K562 (cell line): Measurements from ENCODE around the gene BRMS1. TPM values are rescaled to one million over a fixed set of nuclear protein-coding genes. Genes with fewer than 3 reads are reported as not detected.

ENCODE experiments used
- CBX5 ChIP-seq: IDR thresholded peaks from 2 replicates; pipeline ENCODE4 v1.6.1; 2014; ENCODE audit warnings: low read depth, borderline replicate concordance
- CHD4 ChIP-seq: fragments of 200-600 bp; sonication (generic); IDR thresholded peaks from 3 replicates; pipeline ENCODE4 v1.6.1; 2012; ENCODE audit warnings: low read depth, mild to moderate bottlenecking, mixed read lengths, low read length, inconsistent platforms; ENCODE audit not compliant: insufficient read depth, insufficient replicate concordance, poor library complexity, severe bottlenecking
- ELF4 ChIP-seq: fragments of 450-650 bp; formaldehyde crosslinking; IDR thresholded peaks from 2 replicates; pipeline ENCODE4 v1.4.0; 2022; ENCODE audit warnings: missing genetic modification characterization
- HNRNPUL1 ChIP-seq: fragments of 200-400 bp; formaldehyde crosslinking; IDR thresholded peaks from 2 replicates; pipeline ENCODE4 v1.6.1; 2017; ENCODE audit warnings: low read length
- MBD2 ChIP-seq: sonication (generic); IDR thresholded peaks from 2 replicates; pipeline ENCODE4 v1.6.1; 2016; ENCODE audit warnings: low read depth, borderline replicate concordance
- MTA1 ChIP-seq: fragments of 450-650 bp; IDR thresholded peaks from 2 replicates; pipeline ENCODE4 v1.6.1; 2017; ENCODE audit warnings: borderline replicate concordance
- PHF20 ChIP-seq: fragments of 450-650 bp; IDR thresholded peaks from 2 replicates; pipeline ENCODE4 v1.6.1; 2018; ENCODE audit not compliant: partially characterized antibody
- RAD21 ChIP-seq, 2 experiments: fragments of 250-450 bp in 1 of 2; fragments of 450-650 bp in 1 of 2; sonication (Bioruptor Pico) in 1 of 2; formaldehyde crosslinking in 1 of 2; IDR thresholded peaks in 1 of 2; conservative IDR thresholded peaks in 1 of 2; 2 replicates each; pipeline versions ENCODE4 v1.4.0 to v1.8.0; 2020 to 2022; ENCODE audit warnings: mild to moderate bottlenecking in 2 of 2, moderate library complexity in 1 of 2
- RNF2 ChIP-seq: sonication (generic); IDR thresholded peaks from 2 replicates; pipeline ENCODE4 v1.6.1; 2016
- RUNX1 ChIP-seq: sonication (generic); IDR thresholded peaks from 2 replicates; pipeline ENCODE4 v1.6.1; 2016; ENCODE audit warnings: antibody characterized with exemption, low read depth
- SRF ChIP-seq, 2 experiments: fragments of 250-450, 450-650 bp in 1 of 2; sonication (Bioruptor Pico) in 1 of 2; sonication (generic) in 1 of 2; formaldehyde crosslinking; IDR thresholded peaks; 2 replicates each; pipeline versions ENCODE4 v1.5.0 to v1.5.1; 2020 to 2022; ENCODE audit warnings: mild to moderate bottlenecking in 1 of 2, missing genetic modification reagents in 1 of 2
- STAT5B ChIP-seq: fragments of 250-450 bp; sonication (Bioruptor Pico); IDR thresholded peaks from 2 replicates; pipeline ENCODE4 v1.8.0; 2021; ENCODE audit warnings: mild to moderate bottlenecking, inconsistent platforms
- ZC3H4 ChIP-seq: sonication (generic); formaldehyde crosslinking; IDR thresholded peaks from 2 replicates; pipeline ENCODE4 v1.9.0; 2021; ENCODE audit warnings: missing genetic modification reagents, borderline replicate concordance
- ZC3H8 ChIP-seq: fragments of 450-650 bp; IDR thresholded peaks from 2 replicates; pipeline ENCODE4 v1.6.1; 2017
- ZNF124 ChIP-seq: sonication (generic); formaldehyde crosslinking; IDR thresholded peaks from 2 replicates; pipeline ENCODE4 v1.8.1; 2022; ENCODE audit warnings: missing genetic modification reagents
- ZNF436 ChIP-seq: fragments of 250-450, 450-650 bp; sonication (Bioruptor Pico); formaldehyde crosslinking; IDR thresholded peaks from 2 replicates; pipeline ENCODE4 v1.7.0; 2020; ENCODE audit warnings: mild to moderate bottlenecking
- polyA plus RNA-seq, 8 experiments: library from polyadenylated mRNA; depleted of rRNA in 4 of 8; stranded (reverse) in 5 of 8; unstranded in 3 of 8; fragments of >200 nt; fragmentation: Nextera tagmentation in 2 of 8; fragmentation: Illumina TruSeq in 1 of 8; extraction: Ambion mirVana in 2 of 8; extraction: Trizol in 1 of 8; gene quantifications; 2 replicates each; pipeline versions ENCODE4 v1.2.1 to v1.2.3, GENCODE V29; 2011 to 2014; ENCODE audit warnings: inconsistent platforms in 1 of 8, missing spikeins in 1 of 8
- total RNA-seq, 7 experiments: library from RNA; depleted of rRNA in 6 of 7; stranded (reverse); fragments of >200 nt in 6 of 7; fragmentation: Illumina TruSeq in 2 of 7; extraction: Trizol in 2 of 7; gene quantifications; 2 replicates each; pipeline versions ENCODE4 v1.2.1 to v1.2.3, GENCODE V29; 2011 to 2021; ENCODE audit warnings: low replicate concordance in 1 of 7
- TF ChIP-seq, protein P1 (sequence below), 2 experiments: fragments of 200-800 bp in 1 of 2; sonication (Bioruptor generic) in 1 of 2; sonication (generic) in 1 of 2; formaldehyde crosslinking in 1 of 2; IDR thresholded peaks in 1 of 2; conservative IDR thresholded peaks in 1 of 2; 2 replicates each; pipeline versions ENCODE4 v1.5.0 to v1.6.1; 2016 to 2020; ENCODE audit warnings: missing compliant biosample characterization in 1 of 2, missing genetic modification characterization in 1 of 2, missing genetic modification reagents in 1 of 2
- TF ChIP-seq, protein P2 (sequence below): sonication (generic); formaldehyde crosslinking; IDR thresholded peaks from 2 replicates; pipeline ENCODE4 v1.4.0; 2020; ENCODE audit warnings: mild to moderate bottlenecking, missing genetic modification reagents
- TF ChIP-seq, protein P3 (sequence below): fragments of 450-650 bp; formaldehyde crosslinking; IDR thresholded peaks from 2 replicates; pipeline ENCODE4 v1.4.0; 2020; ENCODE audit warnings: mild to moderate bottlenecking, mixed read lengths
- TF ChIP-seq, protein P4 (sequence below): sonication (generic); formaldehyde crosslinking; IDR thresholded peaks from 2 replicates; pipeline ENCODE4 v1.8.0; 2022; ENCODE audit warnings: missing genetic modification reagents, mild to moderate bottlenecking, moderate library complexity, borderline replicate concordance
- TF ChIP-seq, protein P5 (sequence below): sonication (generic); formaldehyde crosslinking; IDR thresholded peaks from 2 replicates; pipeline ENCODE4 v1.9.0; 2022; ENCODE audit warnings: mild to moderate bottlenecking, missing genetic modification reagents

The BRMS1 gene
- total and polyA plus RNA-seq, 9 of the 15 experiments (the other 6 are each of a cell fraction or from before 2014, with no cell fraction given): 2.2 to 78.8 (median 33.4) TPM

DNA sequence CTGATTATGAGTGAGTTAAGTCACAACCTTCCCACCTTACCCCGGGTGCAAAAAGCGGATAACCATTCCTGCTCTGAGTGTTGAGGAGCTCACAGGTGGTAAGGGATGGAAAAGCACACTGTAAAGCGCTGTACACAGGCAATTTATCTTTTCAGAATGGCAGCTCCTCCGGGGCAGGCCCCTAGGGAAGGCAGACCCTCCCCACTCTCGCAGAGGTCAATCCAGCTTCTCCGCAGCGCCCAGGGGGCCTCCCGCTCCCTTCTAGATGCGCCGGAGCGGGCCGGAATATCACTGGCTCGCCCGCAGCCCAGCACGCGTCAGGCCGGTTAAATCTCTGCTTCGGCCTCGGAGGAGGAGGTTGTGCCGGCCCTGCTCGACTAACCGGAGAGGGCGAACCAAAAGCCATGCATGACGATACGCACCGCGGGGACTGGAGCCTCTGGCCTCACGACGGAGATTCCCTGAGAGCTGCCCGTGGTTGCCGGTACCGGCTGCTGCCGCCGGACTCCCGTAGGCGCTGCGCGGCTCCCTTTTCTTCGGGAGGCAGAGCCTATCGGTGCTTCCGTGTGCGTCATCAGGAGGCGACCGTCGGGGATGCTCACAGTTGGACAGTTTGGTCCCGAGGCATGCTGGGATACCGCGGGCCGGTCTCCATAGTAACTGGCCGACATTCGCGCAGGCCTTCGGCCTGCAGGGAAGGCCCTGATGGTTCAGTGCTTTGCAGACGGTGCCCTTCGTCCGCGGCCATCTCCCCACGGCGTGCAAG is at the start of gene BRMS1 (continued):
- TF ChIP-seq, protein P1, sequence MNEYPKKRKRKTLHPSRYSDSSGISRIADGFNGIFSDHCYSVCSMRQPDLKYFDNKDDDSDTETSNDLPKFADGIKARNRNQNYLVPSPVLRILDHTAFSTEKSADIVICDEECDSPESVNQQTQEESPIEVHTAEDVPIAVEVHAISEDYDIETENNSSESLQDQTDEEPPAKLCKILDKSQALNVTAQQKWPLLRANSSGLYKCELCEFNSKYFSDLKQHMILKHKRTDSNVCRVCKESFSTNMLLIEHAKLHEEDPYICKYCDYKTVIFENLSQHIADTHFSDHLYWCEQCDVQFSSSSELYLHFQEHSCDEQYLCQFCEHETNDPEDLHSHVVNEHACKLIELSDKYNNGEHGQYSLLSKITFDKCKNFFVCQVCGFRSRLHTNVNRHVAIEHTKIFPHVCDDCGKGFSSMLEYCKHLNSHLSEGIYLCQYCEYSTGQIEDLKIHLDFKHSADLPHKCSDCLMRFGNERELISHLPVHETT (CRISPR knock-in tag; conservative IDR thresholded peaks at IDR 0.05 in 1 of 2, IDR thresholded peaks at IDR 0.05 in 1 of 2): peak in 1 of 2 experiments; percentile 98; a peak in 2 of 4 replicates
- TF ChIP-seq ZC3H4 (no peak), HNRNPUL1 (no peak), ELF4 (CRISPR knock-in tag) (no peak), CBX5 (no peak), ZNF436 (no peak), ZNF124 (CRISPR knock-in tag) (no peak), RAD21 (CRISPR knock-in tag; conservative IDR thresholded peaks at IDR 0.05 in 1 of 2, IDR thresholded peaks at IDR 0.05 in 1 of 2) (no peak), RNF2 (no peak), PHF20 (peak; percentile 98), STAT5B (no peak), ZC3H8 (no peak), CHD4 (no peak), SRF (CRISPR knock-in tag; IDR thresholded peaks at IDR 0.05) (peak in 1 of 2 experiments; percentile 86; a peak in 2 of 4 replicates), MTA1 (peak; percentile 99), RUNX1 (no peak), MBD2 (peak; percentile 38; the same call in 1 of the 2 replicates)
- TF ChIP-seq, protein P2, sequence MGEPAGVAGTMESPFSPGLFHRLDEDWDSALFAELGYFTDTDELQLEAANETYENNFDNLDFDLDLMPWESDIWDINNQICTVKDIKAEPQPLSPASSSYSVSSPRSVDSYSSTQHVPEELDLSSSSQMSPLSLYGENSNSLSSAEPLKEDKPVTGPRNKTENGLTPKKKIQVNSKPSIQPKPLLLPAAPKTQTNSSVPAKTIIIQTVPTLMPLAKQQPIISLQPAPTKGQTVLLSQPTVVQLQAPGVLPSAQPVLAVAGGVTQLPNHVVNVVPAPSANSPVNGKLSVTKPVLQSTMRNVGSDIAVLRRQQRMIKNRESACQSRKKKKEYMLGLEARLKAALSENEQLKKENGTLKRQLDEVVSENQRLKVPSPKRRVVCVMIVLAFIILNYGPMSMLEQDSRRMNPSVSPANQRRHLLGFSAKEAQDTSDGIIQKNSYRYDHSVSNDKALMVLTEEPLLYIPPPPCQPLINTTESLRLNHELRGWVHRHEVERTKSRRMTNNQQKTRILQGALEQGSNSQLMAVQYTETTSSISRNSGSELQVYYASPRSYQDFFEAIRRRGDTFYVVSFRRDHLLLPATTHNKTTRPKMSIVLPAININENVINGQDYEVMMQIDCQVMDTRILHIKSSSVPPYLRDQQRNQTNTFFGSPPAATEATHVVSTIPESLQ (CRISPR knock-in tag): 0 out of 2 replicates have a peak, but pooled peaks have one; percentile 71
- TF ChIP-seq, protein P3, sequence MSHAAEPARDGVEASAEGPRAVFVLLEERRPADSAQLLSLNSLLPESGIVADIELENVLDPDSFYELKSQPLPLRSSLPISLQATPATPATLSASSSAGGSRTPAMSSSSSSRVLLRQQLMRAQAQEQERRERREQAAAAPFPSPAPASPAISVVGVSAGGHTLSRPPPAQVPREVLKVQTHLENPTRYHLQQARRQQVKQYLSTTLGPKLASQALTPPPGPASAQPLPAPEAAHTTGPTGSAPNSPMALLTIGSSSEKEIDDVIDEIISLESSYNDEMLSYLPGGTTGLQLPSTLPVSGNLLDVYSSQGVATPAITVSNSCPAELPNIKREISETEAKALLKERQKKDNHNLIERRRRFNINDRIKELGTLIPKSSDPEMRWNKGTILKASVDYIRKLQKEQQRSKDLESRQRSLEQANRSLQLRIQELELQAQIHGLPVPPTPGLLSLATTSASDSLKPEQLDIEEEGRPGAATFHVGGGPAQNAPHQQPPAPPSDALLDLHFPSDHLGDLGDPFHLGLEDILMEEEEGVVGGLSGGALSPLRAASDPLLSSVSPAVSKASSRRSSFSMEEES (CRISPR knock-in tag): no peak
- TF ChIP-seq, protein P4, sequence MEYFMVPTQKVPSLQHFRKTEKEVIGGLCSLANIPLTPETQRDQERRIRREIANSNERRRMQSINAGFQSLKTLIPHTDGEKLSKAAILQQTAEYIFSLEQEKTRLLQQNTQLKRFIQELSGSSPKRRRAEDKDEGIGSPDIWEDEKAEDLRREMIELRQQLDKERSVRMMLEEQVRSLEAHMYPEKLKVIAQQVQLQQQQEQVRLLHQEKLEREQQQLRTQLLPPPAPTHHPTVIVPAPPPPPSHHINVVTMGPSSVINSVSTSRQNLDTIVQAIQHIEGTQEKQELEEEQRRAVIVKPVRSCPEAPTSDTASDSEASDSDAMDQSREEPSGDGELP (CRISPR knock-in tag): peak; percentile 87
- TF ChIP-seq, protein P5, sequence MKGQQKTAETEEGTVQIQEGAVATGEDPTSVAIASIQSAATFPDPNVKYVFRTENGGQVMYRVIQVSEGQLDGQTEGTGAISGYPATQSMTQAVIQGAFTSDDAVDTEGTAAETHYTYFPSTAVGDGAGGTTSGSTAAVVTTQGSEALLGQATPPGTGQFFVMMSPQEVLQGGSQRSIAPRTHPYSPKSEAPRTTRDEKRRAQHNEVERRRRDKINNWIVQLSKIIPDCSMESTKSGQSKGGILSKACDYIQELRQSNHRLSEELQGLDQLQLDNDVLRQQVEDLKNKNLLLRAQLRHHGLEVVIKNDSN (CRISPR knock-in tag): no peak; the same call in 1 of the 2 replicates
